Activated T-cell treated with anti-CD3 and anti-CD28 coated beads, Interleukin-2, amount 50 U/mL, for 1 hour (primary cell): Measurements from ENCODE around the gene ZNF14.
"Not testable (repeated sequence)": the region's sequence is repeated elsewhere in the genome, so short reads cannot be mapped to it uniquely, and the experiment has no call there.

Source experiments
- DNase-seq: peaks from one replicate; pipeline ENCODE4 v3.0.0-alpha.2; 2020

Gene ZNF14

GRCh38 chr19:19746286-19747213, 13.6 kb upstream of the ZNF14 start:
- DNase-seq, result no peak

GRCh38 chr19:19745496-19746285, 12.8 kb upstream of the ZNF14 start:
- DNase-seq, result no peak

- DNase-seq, result no peak
Measured at GRCh38 chr19:19744641-19745040, 11.7 kb upstream of the ZNF14 start.

GRCh38 chr19:19743921-19744320, 11.0 kb upstream of the ZNF14 start:
- not testable (repeated sequence) for DNase-seq

- DNase-seq, result no peak
Measured at GRCh38 chr19:19743176-19743575, 10.3 kb upstream of the ZNF14 start.

GRCh38 chr19:19742773-19743172, 9.9 kb upstream of the ZNF14 start:
- DNase-seq, result no peak

- DNase-seq, result no peak
Measured at GRCh38 chr19:19741184-19741583, 8.3 kb upstream of the ZNF14 start.

- DNase-seq, result no peak
Measured at GRCh38 chr19:19740755-19741154, 7.8 kb upstream of the ZNF14 start.

- no peak for DNase-seq
Measured at GRCh38 chr19:19738564-19738963, 5.7 kb upstream of the ZNF14 start.

- DNase-seq, result no peak
Measured at GRCh38 chr19:19737559-19738332, 4.8 kb upstream of the ZNF14 start.

GRCh38 chr19:19721896-19722295, 11.0 kb downstream of the ZNF14 start:
- no peak for DNase-seq

- no peak for DNase-seq
Measured at GRCh38 chr19:19719798-19720197, 13.1 kb downstream of the ZNF14 start.

- no peak for DNase-seq
Measured at GRCh38 chr19:19711934-19712828, 20.7 kb downstream of the ZNF14 start.

- no peak for DNase-seq
Measured at GRCh38 chr19:19711306-19711933, 21.5 kb downstream of the ZNF14 start.

GRCh38 chr19:19710506-19710905, 22.4 kb downstream of the ZNF14 start:
- DNase-seq, result no peak

- no peak for DNase-seq
Measured at GRCh38 chr19:19704836-19705235, 28.1 kb downstream of the ZNF14 start.

- DNase-seq, result not testable (repeated sequence)
Measured at GRCh38 chr19:19700493-19700892, 32.4 kb downstream of the ZNF14 start.

GRCh38 chr19:19697589-19697988, 35.3 kb downstream of the ZNF14 start:
- DNase-seq, result no peak

- no peak for DNase-seq
Measured at GRCh38 chr19:19696386-19696785, 36.5 kb downstream of the ZNF14 start.

- DNase-seq, result no peak
Measured at GRCh38 chr19:19691683-19692082, 41.2 kb downstream of the ZNF14 start.

- DNase-seq, result not testable (repeated sequence)
Measured at GRCh38 chr19:19689023-19689422, 43.9 kb downstream of the ZNF14 start.

GRCh38 chr19:19687090-19687489, 45.8 kb downstream of the ZNF14 start:
- DNase-seq, result no peak
